ENCODE measurements around the gene ATP2B2. TPM values are rescaled to one million over a fixed set of nuclear protein-coding genes. Genes with fewer than 3 reads are reported as not detected.
A peak's percentile ranks its signal among the peaks of the same experiment; 100 is the strongest.

The ATP2B2 gene
- total and polyA plus RNA-seq, 9 of the 15 experiments (the other 6 are each of a cell fraction or from before 2014, with no cell fraction given), result 0.06 TPM; not detected in 8

DNA sequence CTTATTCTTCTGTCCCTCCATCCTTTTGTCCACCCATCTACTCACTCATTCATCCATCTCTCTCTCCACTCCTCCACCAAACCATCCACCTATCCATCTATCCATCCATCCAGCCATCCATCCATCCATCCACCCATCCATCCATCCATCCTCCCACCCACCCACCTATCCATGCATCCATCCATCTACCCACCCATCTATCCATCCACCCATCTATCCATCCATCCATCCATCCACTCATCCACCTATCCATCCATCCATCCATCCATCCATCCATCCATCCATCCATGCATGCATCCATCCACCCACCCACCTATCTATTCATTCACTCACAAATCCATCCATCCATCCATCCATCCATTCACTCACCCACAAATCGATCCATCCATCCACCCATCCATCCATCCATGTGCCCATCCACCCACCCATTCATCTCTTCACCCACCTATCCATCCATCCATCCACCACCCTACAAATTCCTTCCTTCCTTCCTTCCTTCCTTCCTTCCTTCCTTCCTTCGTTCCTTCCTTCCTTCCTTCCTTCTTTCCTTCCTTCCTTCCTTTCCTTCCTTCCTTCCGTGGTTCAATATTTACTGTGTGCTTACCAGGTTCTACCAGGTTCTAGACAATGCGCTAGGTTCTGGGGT is 17.3 kb downstream of the ATP2B2 start:
- Histone ChIP-seq H3K9me1 (ENCODE audit: control insufficient read depth, insufficient read depth, low read length) (no peaks in the 10 kb centered on the region), H3K9me3 (replicated peaks; ENCODE audit: control insufficient read depth, insufficient read depth, low read depth, low read length) (no peaks in the 10 kb centered on the region), H3K36me3 (ENCODE audit: control insufficient read depth, insufficient read depth, low read length) (no peaks in the 10 kb centered on the region), H3K9ac (ENCODE audit: insufficient read depth in 1 of 2, low read depth in 2 of 2, low read length in 2 of 2) (no peak overlapping the region), H3K79me2 (ENCODE audit: control insufficient read depth, insufficient read depth, low read length) (no peaks in the 10 kb centered on the region), H3K4me1 (replicated peaks in 1 of 2; ENCODE audit: control insufficient read depth in 2 of 2, insufficient read depth in 2 of 2, low read length in 2 of 2) (no peaks in the 10 kb centered on the region), H3K4me3 (no peak overlapping the region), H2AFZ (ENCODE audit: low read depth, low read length) (no peak overlapping the region), H3K4me2 (ENCODE audit: insufficient read depth, low read length) (no peak overlapping the region), H4K20me1 (replicated peaks; ENCODE audit: control insufficient read depth, insufficient read depth, low read length) (peaks cover 14% of the 10 kb centered on the region), H3K27me3 (ENCODE audit: control insufficient read depth in 2 of 2, insufficient read depth in 2 of 2, low read length in 2 of 2) (peaks cover 7 to 39% of the 10 kb centered on the region in 2 experiments; a peak in 4 of 5 replicates), H3K27ac (ENCODE audit: extremely low read depth, low read depth, low read length) (no peak overlapping the region)
- ChIA-PET CTCF (ENCODE audit: low intra/inter-chr PET ratio) (no interaction called here), POLR2A (no interaction called here)
- TF ChIP-seq OTX1 (CRISPR knock-in tag; IDR thresholded peaks at IDR 0.05) (0 out of 2 replicates have a peak, but pooled peaks have one; percentile 28), TCF7L2 (IDR thresholded peaks at IDR 0.05; ENCODE audit: low read depth, low read length) (no peak)
- ATAC-seq, result no peak
- BruUV-seq (replicated peaks), result no TSS peak
- DNase-seq (ENCODE audit: extremely low read depth in 1 of 4, low spot score in 3 of 4), result no peak
- in situ Hi-C loops (cut with MboI), result no loop called here
- WGBS (ENCODE audit: insufficient coverage, low coverage, missing lambda C conversion rate), result 0% methylated on average over 2 of the region's 4 CpGs
- no peak for FAIRE-seq
- intact Hi-C loops (cut with micrococcal nuclease), result no loop called here

DNA sequence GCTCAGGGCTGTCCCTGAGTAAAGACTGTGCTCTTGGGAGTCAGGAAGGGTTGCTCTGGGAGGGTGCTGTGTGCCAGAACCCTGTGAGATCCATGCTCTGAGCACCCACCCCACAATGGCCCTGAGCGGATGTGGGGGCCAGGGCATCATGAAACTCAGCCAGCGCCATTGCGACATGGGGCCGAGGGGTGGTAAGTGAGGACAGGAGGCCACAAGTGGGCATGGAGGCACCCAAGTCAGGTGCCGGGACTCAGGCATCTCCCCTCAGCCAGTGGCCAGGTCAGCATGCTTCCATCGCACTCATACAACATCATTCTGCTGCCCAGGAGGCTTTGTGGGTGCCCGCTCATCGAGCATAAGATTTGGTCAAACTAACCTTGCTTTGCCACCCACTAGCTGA is 19.6 kb downstream of the ATP2B2 start:
- in situ Hi-C loops (cut with MboI) (no loop called here), intact Hi-C loops (cut with micrococcal nuclease) (no loop called here)
- H3K4me1 ChIP-seq (replicated peaks in 1 of 2; ENCODE audit: control insufficient read depth in 2 of 2, insufficient read depth in 2 of 2, low read length in 2 of 2), result no peaks in the 10 kb centered on the region
- H3K36me3 ChIP-seq (ENCODE audit: control insufficient read depth, insufficient read depth, low read length), result no peaks in the 10 kb centered on the region
- no peaks in the 10 kb centered on the region for H3K9me3 ChIP-seq (replicated peaks; ENCODE audit: control insufficient read depth, insufficient read depth, low read depth, low read length)
- no peak overlapping the region for H3K27ac ChIP-seq (ENCODE audit: extremely low read depth, low read depth, low read length)
- POLR2A ChIA-PET, result interaction anchor here (0.6 to 0.9 kb wide), 2 partner anchors 30 to 245 kb away, joined by 3 read pairs; no protein-coding TSS in a partner anchor
- no peak for FAIRE-seq
- 2% methylated on average over 8 of the region's 8 CpGs for WGBS (ENCODE audit: insufficient coverage, low coverage, missing lambda C conversion rate)
- no TSS peak for BruUV-seq (replicated peaks)
- H3K27me3 ChIP-seq (ENCODE audit: control insufficient read depth in 2 of 2, insufficient read depth in 2 of 2, low read length in 2 of 2), result peaks cover 12 to 50% of the 10 kb centered on the region in 2 experiments; a peak in 4 of 5 replicates
- TF ChIP-seq ZC3H8 (IDR thresholded peaks at IDR 0.05) (no peak), KLF10 (CRISPR knock-in tag; IDR thresholded peaks at IDR 0.05) (no peak), ZNF143 (CRISPR knock-in tag; IDR thresholded peaks at IDR 0.05) (no peak), GABPB1 (CRISPR knock-in tag; IDR thresholded peaks at IDR 0.05) (no peak), DIDO1 (tag; IDR thresholded peaks at IDR 0.05; ENCODE audit: low read depth) (no peak)
- TF ChIP-seq, protein P1, sequence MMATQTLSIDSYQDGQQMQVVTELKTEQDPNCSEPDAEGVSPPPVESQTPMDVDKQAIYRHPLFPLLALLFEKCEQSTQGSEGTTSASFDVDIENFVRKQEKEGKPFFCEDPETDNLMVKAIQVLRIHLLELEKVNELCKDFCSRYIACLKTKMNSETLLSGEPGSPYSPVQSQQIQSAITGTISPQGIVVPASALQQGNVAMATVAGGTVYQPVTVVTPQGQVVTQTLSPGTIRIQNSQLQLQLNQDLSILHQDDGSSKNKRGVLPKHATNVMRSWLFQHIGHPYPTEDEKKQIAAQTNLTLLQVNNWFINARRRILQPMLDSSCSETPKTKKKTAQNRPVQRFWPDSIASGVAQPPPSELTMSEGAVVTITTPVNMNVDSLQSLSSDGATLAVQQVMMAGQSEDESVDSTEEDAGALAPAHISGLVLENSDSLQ (IDR thresholded peaks at IDR 0.05), result no peak
- TF ChIP-seq, protein P2, sequence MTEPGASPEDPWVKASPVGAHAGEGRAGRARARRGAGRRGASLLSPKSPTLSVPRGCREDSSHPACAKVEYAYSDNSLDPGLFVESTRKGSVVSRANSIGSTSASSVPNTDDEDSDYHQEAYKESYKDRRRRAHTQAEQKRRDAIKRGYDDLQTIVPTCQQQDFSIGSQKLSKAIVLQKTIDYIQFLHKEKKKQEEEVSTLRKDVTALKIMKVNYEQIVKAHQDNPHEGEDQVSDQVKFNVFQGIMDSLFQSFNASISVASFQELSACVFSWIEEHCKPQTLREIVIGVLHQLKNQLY (CRISPR knock-in tag; conservative IDR thresholded peaks at IDR 0.05), result no peak
- no peak overlapping the region for H2AFZ ChIP-seq (ENCODE audit: low read depth, low read length)
- H3K79me2 ChIP-seq (ENCODE audit: control insufficient read depth, insufficient read depth, low read length), result no peaks in the 10 kb centered on the region
- H3K9ac ChIP-seq (ENCODE audit: insufficient read depth in 1 of 2, low read depth in 2 of 2, low read length in 2 of 2), result peak overlapping the region in 1 of 2 experiments; percentile 15; a peak in 1 of 4 replicates
- H3K4me3 ChIP-seq, result no peak overlapping the region
- H4K20me1 ChIP-seq (replicated peaks; ENCODE audit: control insufficient read depth, insufficient read depth, low read length), result peaks cover 14% of the 10 kb centered on the region
- CTCF ChIA-PET (ENCODE audit: low intra/inter-chr PET ratio), result interaction anchor here (0.7 kb wide), 1 partner anchor 47 kb away, joined by 3 read pairs; no protein-coding TSS in a partner anchor
- no peaks in the 10 kb centered on the region for H3K9me1 ChIP-seq (ENCODE audit: control insufficient read depth, insufficient read depth, low read length)
- H3K4me2 ChIP-seq (ENCODE audit: insufficient read depth, low read length), result no peak overlapping the region
- no peak for DNase-seq (ENCODE audit: extremely low read depth in 1 of 4, low spot score in 3 of 4)
- no peak; the same call in 2 of the 3 replicates for ATAC-seq
